Gastrocnemius medialis (tissue), 4 donors: ENCODE data around the gene PTPRM. TPM values are rescaled to one million over a fixed set of nuclear protein-coding genes. Genes with fewer than 3 reads are reported as not detected.

ENCODE experiments used
- ATAC-seq, 2 donors: fragments of 150-250 bp; one replicate each; pipeline ENCODE4 v1.9.1; 2016
- DNase-seq, 2 donors: peaks; one replicate each; pipeline ENCODE4 v3.0.0-alpha.2; 2019
- H3K27ac ChIP-seq, 4 donors: fragments of 200-600 bp; sonication (generic); 1 replicate in 1 of 4; 2 replicates in 3 of 4; pipeline ENCODE4 v1.5.1; 2016 to 2018; ENCODE audit warnings: mild to moderate bottlenecking in 2 of 4, moderate library complexity in 1 of 4
- H3K27me3 ChIP-seq, 3 donors: fragments of 200-600 bp; sonication (generic) in 2 of 3; 1 replicate in 1 of 3; 2 replicates in 2 of 3; pipeline versions ENCODE4 v1.5.1 to v1.6.0; 2016 to 2019; ENCODE audit warnings: mild to moderate bottlenecking in 1 of 3, moderate library complexity in 1 of 3
- H3K36me3 ChIP-seq, 2 donors: fragments of 200-600 bp; sonication (generic) in 1 of 2; one replicate each; pipeline ENCODE4 v1.5.1; 2017 to 2018
- H3K4me1 ChIP-seq, 2 donors: fragments of 200-600 bp; sonication (generic) in 1 of 2; one replicate each; pipeline ENCODE4 v1.5.1; 2016 to 2017; ENCODE audit warnings: mild to moderate bottlenecking in 2 of 2
- H3K4me3 ChIP-seq, 4 donors: fragments of 200-600 bp; sonication (generic) in 3 of 4; 1 replicate in 1 of 4; 2 replicates in 3 of 4; pipeline ENCODE4 v1.5.1; 2016 to 2019; ENCODE audit warnings: mild to moderate bottlenecking in 2 of 4
- H3K9me3 ChIP-seq, 3 donors: fragments of 200-600 bp; sonication (generic) in 2 of 3; 1 replicate in 1 of 3; 2 replicates in 2 of 3; pipeline ENCODE4 v1.5.1; 2016 to 2019
- POLR2A ChIP-seq, 2 donors: fragments of 450-650 bp; IDR thresholded peaks; one replicate each; pipeline ENCODE4 v1.6.1; 2017; ENCODE audit warnings: antibody characterized with exemption in 2 of 2, mild to moderate bottlenecking in 2 of 2, moderate library complexity in 2 of 2
- in situ Hi-C, 4 donors: fragments of 200-750 bp; cut with MboI; loops; one replicate each; pipeline versions ENCODE4 v1.15.0 to v1.8.0; 2017; ENCODE audit warnings: low sequenced_read_pairs in 4 of 4
- intact Hi-C: fragments of 100-400 bp; cut with DNase I; formaldehyde crosslinking; loops from one replicate; pipeline ENCODE4 v1.15.1; 2023; ENCODE audit warnings: low total_unique reads
- total RNA-seq, 4 donors: library from RNA; depleted of rRNA; stranded (reverse); fragments of >200 nt; gene quantifications; one replicate each; pipeline versions ENCODE4 v1.1.0 to v1.2.3, GENCODE V29; 2016
- TF ChIP-seq, protein P1 (sequence below), 5 experiments: fragments of 450-650 bp in 3 of 5; fragments of 200-600 bp in 2 of 5; sonication (generic) in 2 of 5; IDR thresholded peaks in 4 of 5; conservative IDR thresholded peaks in 1 of 5; 1 replicate in 4 of 5; 2 replicates in 1 of 5; pipeline ENCODE4 v1.5.1; 2016 to 2019; ENCODE audit warnings: antibody characterized with exemption in 5 of 5, mild to moderate bottlenecking in 3 of 5, moderate library complexity in 3 of 5

PTPRM gene
- total RNA-seq, 4 donors from 2014 or later: 52.6 to 79.3 (median 63.8) TPM

DNA sequence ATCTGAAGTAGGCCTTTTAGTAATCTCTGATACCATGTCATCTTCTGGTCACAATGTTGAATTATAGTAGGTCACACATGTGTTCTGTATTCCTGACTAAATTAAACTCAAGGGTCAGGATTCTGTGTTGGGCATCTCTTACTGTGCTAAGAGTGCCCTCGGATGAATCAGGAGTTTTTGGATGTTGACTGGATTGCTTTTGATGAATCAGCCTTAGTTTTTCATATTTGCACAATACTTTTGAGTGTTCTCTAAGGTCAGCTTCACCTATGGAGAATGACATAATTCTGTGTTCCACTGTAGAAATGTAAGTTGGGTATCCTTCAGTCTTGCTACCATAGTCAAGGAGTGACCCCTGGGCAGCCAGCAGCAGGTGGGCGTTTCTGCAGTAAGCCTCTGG lies 190.1 kb downstream of the PTPRM start:
- intact Hi-C loops (loop anchor here (10.0 kb wide), 2 partner anchors 482 to 1198 kb away; no protein-coding TSS in a partner anchor), in situ Hi-C loops (no loop called here)
- TF ChIP-seq POLR2A (IDR thresholded peaks at IDR 0.05): no peak
- TF ChIP-seq, protein P1, sequence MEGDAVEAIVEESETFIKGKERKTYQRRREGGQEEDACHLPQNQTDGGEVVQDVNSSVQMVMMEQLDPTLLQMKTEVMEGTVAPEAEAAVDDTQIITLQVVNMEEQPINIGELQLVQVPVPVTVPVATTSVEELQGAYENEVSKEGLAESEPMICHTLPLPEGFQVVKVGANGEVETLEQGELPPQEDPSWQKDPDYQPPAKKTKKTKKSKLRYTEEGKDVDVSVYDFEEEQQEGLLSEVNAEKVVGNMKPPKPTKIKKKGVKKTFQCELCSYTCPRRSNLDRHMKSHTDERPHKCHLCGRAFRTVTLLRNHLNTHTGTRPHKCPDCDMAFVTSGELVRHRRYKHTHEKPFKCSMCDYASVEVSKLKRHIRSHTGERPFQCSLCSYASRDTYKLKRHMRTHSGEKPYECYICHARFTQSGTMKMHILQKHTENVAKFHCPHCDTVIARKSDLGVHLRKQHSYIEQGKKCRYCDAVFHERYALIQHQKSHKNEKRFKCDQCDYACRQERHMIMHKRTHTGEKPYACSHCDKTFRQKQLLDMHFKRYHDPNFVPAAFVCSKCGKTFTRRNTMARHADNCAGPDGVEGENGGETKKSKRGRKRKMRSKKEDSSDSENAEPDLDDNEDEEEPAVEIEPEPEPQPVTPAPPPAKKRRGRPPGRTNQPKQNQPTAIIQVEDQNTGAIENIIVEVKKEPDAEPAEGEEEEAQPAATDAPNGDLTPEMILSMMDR (IDR thresholded peaks at IDR 0.05 in 4 of 5, conservative IDR thresholded peaks at IDR 0.05 in 1 of 5): no peak
- no peaks in the 10 kb centered on the region for H3K9me3 ChIP-seq
- H3K36me3 ChIP-seq: no peaks in the 10 kb centered on the region
- no peak for DNase-seq
- peaks cover 64 to 79% of the 10 kb centered on the region in 2 donors for H3K4me1 ChIP-seq
- no peak overlapping the region for H3K4me3 ChIP-seq
- no peak for ATAC-seq
- H3K27ac ChIP-seq: no peak overlapping the region
- no peaks in the 10 kb centered on the region for H3K27me3 ChIP-seq

DNA sequence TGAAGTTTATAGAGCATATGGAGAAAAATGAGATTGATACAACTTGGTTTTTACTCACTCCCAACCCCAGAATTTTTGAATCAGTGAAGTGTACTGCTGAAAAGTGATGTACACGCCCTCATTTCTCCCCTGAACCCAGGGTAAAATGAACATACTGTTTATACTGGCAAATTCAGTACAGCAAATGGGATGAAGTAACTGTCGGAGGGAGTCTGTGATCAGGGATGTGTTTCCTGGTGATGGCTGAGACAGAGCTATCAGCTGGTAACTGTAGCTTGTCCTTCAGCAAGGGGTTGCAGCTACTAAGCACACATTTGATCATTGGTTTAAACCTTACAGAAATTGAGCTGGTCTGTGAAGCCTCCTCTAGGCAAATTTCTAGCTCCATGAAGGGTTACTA lies 191.6 kb downstream of the PTPRM start:
- TF ChIP-seq POLR2A (IDR thresholded peaks at IDR 0.05): no peak
- TF ChIP-seq, protein P1 (IDR thresholded peaks at IDR 0.05 in 4 of 5, conservative IDR thresholded peaks at IDR 0.05 in 1 of 5): no peak
- Histone ChIP-seq H3K27ac (no peak overlapping the region), H3K4me3 (no peak overlapping the region), H3K27me3 (no peaks in the 10 kb centered on the region), H3K36me3 (no peaks in the 10 kb centered on the region), H3K9me3 (no peaks in the 10 kb centered on the region), H3K4me1 (peaks cover 68 to 70% of the 10 kb centered on the region in 2 donors)
- in situ Hi-C loops (no loop called here), intact Hi-C loops (loop anchor here (10.0 kb wide), 2 partner anchors 484 to 1196 kb away; no protein-coding TSS in a partner anchor)
- ATAC-seq (no peak), DNase-seq (no peak)

DNA sequence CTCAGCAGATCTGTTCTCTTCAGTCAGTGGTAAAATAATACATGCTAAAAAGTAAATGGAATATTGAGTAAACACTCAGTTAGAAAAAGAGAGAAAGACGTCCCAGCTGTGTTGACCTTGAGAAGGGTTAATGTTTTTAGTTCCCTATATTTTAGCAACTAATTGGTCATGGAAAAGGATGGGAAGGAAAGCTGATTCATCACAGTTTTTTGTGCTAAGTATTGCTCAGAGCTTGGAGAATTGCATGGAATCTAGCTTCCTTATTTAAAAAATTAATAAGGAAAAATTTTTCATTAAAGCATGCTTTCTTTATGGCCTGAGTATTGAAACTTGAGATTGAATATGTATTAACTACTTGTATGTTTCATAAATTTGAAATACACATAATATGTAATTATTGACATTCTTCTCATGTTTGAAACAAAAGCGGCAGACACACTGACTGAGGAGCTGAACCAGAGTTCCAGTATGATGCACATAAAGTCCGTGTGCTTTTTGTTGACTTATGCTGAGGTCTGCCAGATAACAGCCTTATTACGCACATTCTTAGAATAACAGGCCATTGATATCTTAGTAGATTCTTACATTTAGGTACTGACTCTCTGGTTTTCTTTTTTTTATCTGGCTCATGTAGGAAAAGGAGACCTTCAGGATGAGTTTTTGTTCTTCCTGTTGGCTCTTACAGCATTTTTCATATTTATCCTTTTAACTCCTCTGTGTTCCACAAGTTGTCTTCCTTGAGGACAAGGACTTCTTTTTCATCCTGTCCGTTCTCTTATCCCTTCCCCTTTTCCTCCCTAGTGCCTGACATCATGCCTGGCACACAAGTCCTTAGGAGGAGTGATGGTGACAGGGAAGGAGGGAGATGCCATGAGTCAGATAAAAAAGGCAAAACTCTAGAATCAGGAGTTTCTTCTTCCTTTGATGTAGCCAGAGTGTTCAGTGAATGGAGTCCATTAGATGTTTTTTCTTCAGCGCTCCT lies 194.1 kb downstream of the PTPRM start:
- no peak for ATAC-seq
- peaks cover 62 to 65% of the 10 kb centered on the region in 2 donors for H3K4me1 ChIP-seq
- H3K36me3 ChIP-seq: no peaks in the 10 kb centered on the region
- no peaks in the 10 kb centered on the region for H3K9me3 ChIP-seq
- intact Hi-C loops: no loop called here
- DNase-seq: no peak
- H3K4me3 ChIP-seq: no peak overlapping the region
- H3K27me3 ChIP-seq: no peaks in the 10 kb centered on the region
- TF ChIP-seq, protein P1 (IDR thresholded peaks at IDR 0.05 in 4 of 5, conservative IDR thresholded peaks at IDR 0.05 in 1 of 5): no peak
- no peak for TF ChIP-seq POLR2A (IDR thresholded peaks at IDR 0.05)
- in situ Hi-C loops: no loop called here
- no peak overlapping the region for H3K27ac ChIP-seq

DNA sequence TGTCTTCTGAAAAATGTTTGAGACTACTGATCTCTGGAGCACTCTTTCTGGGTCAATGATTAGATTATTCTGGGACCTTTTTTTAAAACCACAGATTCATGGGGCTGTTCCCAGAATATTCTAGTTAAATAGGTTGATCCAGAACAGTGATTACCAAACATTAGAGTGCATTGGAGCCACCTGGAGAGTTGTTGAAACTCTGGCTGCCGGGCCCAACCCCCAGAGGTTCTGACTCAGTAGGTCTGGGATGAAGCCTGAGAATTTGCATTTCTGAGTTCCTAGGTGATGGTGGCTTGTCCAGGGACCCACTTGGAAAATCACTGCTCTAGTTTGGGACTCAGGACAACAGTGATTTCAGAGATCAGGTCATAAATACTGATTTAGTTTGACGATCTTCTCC lies 197.3 kb downstream of the PTPRM start:
- no peaks in the 10 kb centered on the region for H3K27me3 ChIP-seq
- in situ Hi-C loops: no loop called here
- intact Hi-C loops: no loop called here
- H3K36me3 ChIP-seq: no peaks in the 10 kb centered on the region
- H3K4me1 ChIP-seq: peaks cover 45 to 58% of the 10 kb centered on the region in 2 donors
- no peaks in the 10 kb centered on the region for H3K9me3 ChIP-seq
- no peak overlapping the region for H3K27ac ChIP-seq
- ATAC-seq (no peak), DNase-seq (no peak)
- H3K4me3 ChIP-seq: no peak overlapping the region
- no peak for TF ChIP-seq POLR2A (IDR thresholded peaks at IDR 0.05)
- TF ChIP-seq, protein P1 (IDR thresholded peaks at IDR 0.05 in 4 of 5, conservative IDR thresholded peaks at IDR 0.05 in 1 of 5): no peak
